HL-60 (cell line): ENCODE results near the gene WDR5.

Experiments used
- GABPA ChIP-seq: IDR thresholded peaks from 2 replicates; pipeline ENCODE4 v1.6.1; 2012; ENCODE audit warnings: low read depth
- POLR2AphosphoS5 ChIP-seq: IDR thresholded peaks from 2 replicates; pipeline ENCODE4 v1.6.1; 2012; ENCODE audit warnings: low read depth
- REST ChIP-seq: IDR thresholded peaks from 2 replicates; pipeline ENCODE4 v1.6.1; 2012; ENCODE audit warnings: low read depth; ENCODE audit not compliant: insufficient replicate concordance
- SPI1 ChIP-seq: IDR thresholded peaks from 2 replicates; pipeline ENCODE4 v1.6.1; 2012; ENCODE audit warnings: low read depth, mild to moderate bottlenecking, borderline replicate concordance
- TF ChIP-seq, protein P1 (sequence below): IDR thresholded peaks from one replicate; pipeline ENCODE4 v1.5.1; 2011; ENCODE audit warnings: low read length, control low read depth, inconsistent platforms; ENCODE audit not compliant: insufficient read depth

DNA sequence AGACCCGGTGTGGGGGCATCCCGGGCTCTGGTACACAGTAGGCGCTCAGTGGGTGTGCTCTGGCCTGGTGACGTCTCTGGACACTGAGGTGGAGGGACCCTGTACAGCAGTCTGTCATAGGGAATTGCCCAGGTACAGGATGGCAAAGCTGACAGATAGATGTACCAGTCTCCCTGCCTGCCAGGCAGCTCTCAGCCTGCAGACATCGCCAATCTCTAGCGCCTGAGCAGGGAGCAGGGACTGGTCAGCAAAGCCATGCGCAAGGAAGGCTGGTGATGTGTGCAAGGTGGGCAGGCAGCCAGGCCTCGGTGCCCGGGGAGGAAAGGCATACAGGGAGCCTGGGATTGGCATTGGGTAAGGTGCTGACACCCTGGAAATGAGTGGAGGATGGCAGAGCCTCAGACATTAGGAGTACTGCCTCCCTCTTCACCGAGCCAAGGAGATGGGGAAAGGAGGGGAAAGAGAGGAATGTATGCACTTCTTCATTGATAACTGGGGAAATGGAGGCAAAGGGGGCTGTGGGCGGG, 34.2 kb upstream of the WDR5 start:
- TF ChIP-seq, protein P1, sequence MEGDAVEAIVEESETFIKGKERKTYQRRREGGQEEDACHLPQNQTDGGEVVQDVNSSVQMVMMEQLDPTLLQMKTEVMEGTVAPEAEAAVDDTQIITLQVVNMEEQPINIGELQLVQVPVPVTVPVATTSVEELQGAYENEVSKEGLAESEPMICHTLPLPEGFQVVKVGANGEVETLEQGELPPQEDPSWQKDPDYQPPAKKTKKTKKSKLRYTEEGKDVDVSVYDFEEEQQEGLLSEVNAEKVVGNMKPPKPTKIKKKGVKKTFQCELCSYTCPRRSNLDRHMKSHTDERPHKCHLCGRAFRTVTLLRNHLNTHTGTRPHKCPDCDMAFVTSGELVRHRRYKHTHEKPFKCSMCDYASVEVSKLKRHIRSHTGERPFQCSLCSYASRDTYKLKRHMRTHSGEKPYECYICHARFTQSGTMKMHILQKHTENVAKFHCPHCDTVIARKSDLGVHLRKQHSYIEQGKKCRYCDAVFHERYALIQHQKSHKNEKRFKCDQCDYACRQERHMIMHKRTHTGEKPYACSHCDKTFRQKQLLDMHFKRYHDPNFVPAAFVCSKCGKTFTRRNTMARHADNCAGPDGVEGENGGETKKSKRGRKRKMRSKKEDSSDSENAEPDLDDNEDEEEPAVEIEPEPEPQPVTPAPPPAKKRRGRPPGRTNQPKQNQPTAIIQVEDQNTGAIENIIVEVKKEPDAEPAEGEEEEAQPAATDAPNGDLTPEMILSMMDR, result no peak
- TF ChIP-seq POLR2AphosphoS5 (no peak), GABPA (no peak), SPI1 (no peak), REST (no peak)
